GM19324 (cell line): Measurements from ENCODE around the gene SERPIND1.

Experiments
- ATAC-seq: cut with Tn5 transposase; IDR thresholded peaks from one replicate; pipeline ENCODE4 v1.9.1; 2021; ENCODE audit warnings: mild to moderate bottlenecking, moderate library complexity; ENCODE audit not compliant: unreplicated experiment, low FRiP score

The SERPIND1 gene

GRCh38 chr22:20771918-20772625 lies 1.8 kb upstream of the SERPIND1 start:
- no peak for ATAC-seq

GRCh38 chr22:20774882-20775281 lies 969 bp downstream of the SERPIND1 start:
- no peak for ATAC-seq

GRCh38 chr22:20775342-20775895 lies 1.5 kb downstream of the SERPIND1 start:
- no peak for ATAC-seq

GRCh38 chr22:20776624-20777405 lies 2.9 kb downstream of the SERPIND1 start:
- ATAC-seq: no peak

GRCh38 chr22:20777420-20778177 lies 3.7 kb downstream of the SERPIND1 start:
- ATAC-seq: no peak

GRCh38 chr22:20779014-20779817 lies 5.3 kb downstream of the SERPIND1 start:
- ATAC-seq: no peak

- no peak for ATAC-seq
These were observed 5.9 kb downstream of the SERPIND1 start for GRCh38 chr22:20779818-20780158.

GRCh38 chr22:20781272-20781990 lies 7.5 kb downstream of the SERPIND1 start:
- ATAC-seq: no peak

GRCh38 chr22:20782083-20782482 lies 8.2 kb downstream of the SERPIND1 start:
- no peak for ATAC-seq

- ATAC-seq: no peak
These were observed 8.8 kb downstream of the SERPIND1 start for GRCh38 chr22:20782596-20783299.

GRCh38 chr22:20783300-20783673 lies 9.4 kb downstream of the SERPIND1 start:
- no peak for ATAC-seq

GRCh38 chr22:20783844-20784723 lies 10.2 kb downstream of the SERPIND1 start:
- ATAC-seq: no peak

GRCh38 chr22:20785415-20785814 lies 11.5 kb downstream of the SERPIND1 start:
- ATAC-seq: no peak

- no peak for ATAC-seq
These were observed 12.1 kb downstream of the SERPIND1 start for GRCh38 chr22:20786048-20786447.

GRCh38 chr22:20786536-20786979 lies 12.6 kb downstream of the SERPIND1 start:
- no peak for ATAC-seq

- ATAC-seq: no peak
These were observed 13.3 kb downstream of the SERPIND1 start for GRCh38 chr22:20787223-20787622.

- ATAC-seq: no peak
These were observed 14.1 kb downstream of the SERPIND1 start for GRCh38 chr22:20787746-20788626.
